ENCODE data around the gene CYP4V2. TPM values are rescaled to one million over a fixed set of nuclear protein-coding genes. Genes with fewer than 3 reads are reported as not detected.
A peak's percentile ranks its signal among the peaks of the same experiment; 100 is the strongest.

The CYP4V2 gene
- total RNA-seq, 1 experiment from 2014 or later: 8.6 TPM

GRCh38 chr4:186192066-186192612 lies 772 bp downstream of the CYP4V2 start:
- no peak for DNase-seq (ENCODE audit: low read depth, low spot score)
- TF ChIP-seq FOSL1 (IDR thresholded peaks at IDR 0.05; ENCODE audit: low read depth) (no peak), POLR2A (IDR thresholded peaks at IDR 0.05; ENCODE audit: borderline replicate concordance, extremely low read depth, insufficient read depth, insufficient read length) (no peak), ZFX (IDR thresholded peaks at IDR 0.05) (no peak), EGR1 (IDR thresholded peaks at IDR 0.05; ENCODE audit: low read depth) (no peak), CTCF (IDR thresholded peaks at IDR 0.05 in 2 of 3, conservative IDR thresholded peaks at IDR 0.05 in 1 of 3; ENCODE audit: borderline replicate concordance in 1 of 3, insufficient read depth in 1 of 3, low read depth in 2 of 3, low read length in 2 of 3) (no peak), RAD21 (IDR thresholded peaks at IDR 0.05; ENCODE audit: low read depth) (no peak)
- H4K20me1 ChIP-seq (ENCODE audit: insufficient read depth): no peaks in the 10 kb centered on the region
- peak overlapping the region; percentile 54 for H2AFZ ChIP-seq (ENCODE audit: low read depth, low read length, poor library complexity, severe bottlenecking)
- ChIA-PET POLR2A (interaction anchor here (1.4 kb wide), 1 partner anchor 9 kb away, joined by 3 read pairs; no protein-coding TSS in a partner anchor), CTCF (interaction anchor here (1.8 kb wide), 1 partner anchor 10 kb away, joined by 7 read pairs; no protein-coding TSS in a partner anchor), RAD21 (ENCODE audit: low non-redundant PET in 1 of 2, low total read pairs in 2 of 2, uncharacterized antibody in 2 of 2, unreplicated experiment in 2 of 2) (no interaction called here)
- H3K4me3 ChIP-seq (replicated peaks in 1 of 2; ENCODE audit: low read depth in 1 of 2, low read length in 2 of 2): peak overlapping the region; percentile 74 to 82
- peaks cover 7 to 14% of the 10 kb centered on the region in 2 experiments; a peak in 3 of 4 replicates for H3K4me1 ChIP-seq (ENCODE audit: control insufficient read depth in 1 of 2, insufficient read depth in 2 of 2, low read length in 2 of 2)
- H3K9me2 ChIP-seq (ENCODE audit: insufficient read depth): no peaks in the 10 kb centered on the region
- intact Hi-C loops (cut with micrococcal nuclease): no loop called here
- no TSS peak for BruUV-seq (replicated peaks)
- H3K4me2 ChIP-seq (ENCODE audit: low read length): peak overlapping the region; percentile 76
- peaks cover 7% of the 10 kb centered on the region for H3K79me2 ChIP-seq (ENCODE audit: insufficient read depth, low read length)
- no peaks in the 10 kb centered on the region for H3K27me3 ChIP-seq (ENCODE audit: insufficient read depth, low read length)
- no peaks in the 10 kb centered on the region for H3K36me3 ChIP-seq (ENCODE audit: control insufficient read depth in 1 of 2, insufficient read depth in 2 of 2, low read length in 2 of 2)
- peak; percentile 48 for ATAC-seq
- H3K9me3 ChIP-seq (ENCODE audit: control insufficient read depth in 1 of 2, insufficient read depth in 1 of 2, low read depth in 1 of 2, low read length in 2 of 2): no peaks in the 10 kb centered on the region
- peak overlapping the region; percentile 81 for H3K9ac ChIP-seq (ENCODE audit: low read length)
- H3K27ac ChIP-seq (ENCODE audit: low read depth, low read length): peak overlapping the region; percentile 95

GRCh38 chr4:186193851-186194250 lies 2.5 kb downstream of the CYP4V2 start:
- no peak for ATAC-seq
- no peaks in the 10 kb centered on the region for H4K20me1 ChIP-seq (ENCODE audit: insufficient read depth)
- H3K4me3 ChIP-seq (replicated peaks in 1 of 2; ENCODE audit: low read depth in 1 of 2, low read length in 2 of 2): no peak overlapping the region
- no peak overlapping the region for H2AFZ ChIP-seq (ENCODE audit: low read depth, low read length, poor library complexity, severe bottlenecking)
- DNase-seq (ENCODE audit: low read depth, low spot score): no peak
- no peaks in the 10 kb centered on the region for H3K27me3 ChIP-seq (ENCODE audit: insufficient read depth, low read length)
- H3K27ac ChIP-seq (ENCODE audit: low read depth, low read length): no peak overlapping the region
- H3K4me1 ChIP-seq (ENCODE audit: control insufficient read depth in 1 of 2, insufficient read depth in 2 of 2, low read length in 2 of 2): peaks cover 7 to 14% of the 10 kb centered on the region in 2 experiments; a peak in 3 of 4 replicates
- no peaks in the 10 kb centered on the region for H3K36me3 ChIP-seq (ENCODE audit: control insufficient read depth in 1 of 2, insufficient read depth in 2 of 2, low read length in 2 of 2)
- H3K4me2 ChIP-seq (ENCODE audit: low read length): no peak overlapping the region
- RAD21 ChIA-PET (ENCODE audit: low non-redundant PET in 1 of 2, low total read pairs in 2 of 2, uncharacterized antibody in 2 of 2, unreplicated experiment in 2 of 2): no interaction called here
- no peaks in the 10 kb centered on the region for H3K9me3 ChIP-seq (ENCODE audit: control insufficient read depth in 1 of 2, insufficient read depth in 1 of 2, low read depth in 1 of 2, low read length in 2 of 2)
- intact Hi-C loops (cut with micrococcal nuclease): no loop called here
- peaks cover 7% of the 10 kb centered on the region for H3K79me2 ChIP-seq (ENCODE audit: insufficient read depth, low read length)
- no peaks in the 10 kb centered on the region for H3K9me2 ChIP-seq (ENCODE audit: insufficient read depth)
- BruUV-seq (replicated peaks): no TSS peak
- POLR2A ChIA-PET: no interaction called here
- CTCF ChIA-PET: no interaction called here
- no peak overlapping the region for H3K9ac ChIP-seq (ENCODE audit: low read length)
- no peak for TF ChIP-seq SP1 (IDR thresholded peaks at IDR 0.05; ENCODE audit: low read depth)
- TF ChIP-seq SIN3A (IDR thresholded peaks at IDR 0.05; ENCODE audit: low read depth): no peak
- TF ChIP-seq CBX3 (IDR thresholded peaks at IDR 0.05; ENCODE audit: low read depth): no peak
- no peak for TF ChIP-seq JUND (IDR thresholded peaks at IDR 0.05)
- no peak for TF ChIP-seq SRF (IDR thresholded peaks at IDR 0.05; ENCODE audit: low read depth)
- TF ChIP-seq EZH2phosphoT487 (IDR thresholded peaks at IDR 0.05; ENCODE audit: borderline replicate concordance): no peak
- no peak for TF ChIP-seq EZH2 (IDR thresholded peaks at IDR 0.05)
- TF ChIP-seq YY1 (IDR thresholded peaks at IDR 0.05; ENCODE audit: extremely low read depth, insufficient replicate concordance, low read depth, low read length): no peak
- no peak for TF ChIP-seq CEBPB (IDR thresholded peaks at IDR 0.05; ENCODE audit: low read depth)
- TF ChIP-seq ELF1 (IDR thresholded peaks at IDR 0.05; ENCODE audit: borderline replicate concordance, low read depth): no peak
- no peak for TF ChIP-seq CTCF (IDR thresholded peaks at IDR 0.05 in 2 of 3, conservative IDR thresholded peaks at IDR 0.05 in 1 of 3; ENCODE audit: borderline replicate concordance in 1 of 3, insufficient read depth in 1 of 3, low read depth in 2 of 3, low read length in 2 of 3)
- TF ChIP-seq POLR2A (IDR thresholded peaks at IDR 0.05; ENCODE audit: borderline replicate concordance, extremely low read depth, insufficient read depth, insufficient read length): no peak

Data from HCT116 (cell line).